ENCODE data around the gene CLGN. TPM values are rescaled to one million over a fixed set of nuclear protein-coding genes. Genes with fewer than 3 reads are reported as not detected.

The CLGN gene
- total RNA-seq, 1 donor from 2014 or later: 47.0 TPM

- intact Hi-C loops (cut with micrococcal nuclease): no loop called here
- TF ChIP-seq CTCF (IDR thresholded peaks at IDR 0.05; ENCODE audit: borderline replicate concordance): no peak
- Histone ChIP-seq H3K9me3 (replicated peaks) (no peaks in the 10 kb centered on the region), H3K27ac (replicated peaks) (no peak overlapping the region), H3K4me3 (no peak overlapping the region), H3K4me1 (no peaks in the 10 kb centered on the region), H3K36me3 (no peaks in the 10 kb centered on the region), H3K27me3 (ENCODE audit: low read depth) (no peaks in the 10 kb centered on the region)
- no peak for DNase-seq
Observed at GRCh38 chr4:140355288-140355687, 72.2 kb downstream of the CLGN start.

GRCh38 chr4:140353786-140354185 is 73.7 kb downstream of the CLGN start:
- TF ChIP-seq CTCF (IDR thresholded peaks at IDR 0.05; ENCODE audit: borderline replicate concordance): no peak
- Histone ChIP-seq H3K27ac (replicated peaks) (no peak overlapping the region), H3K36me3 (no peaks in the 10 kb centered on the region), H3K4me3 (no peak overlapping the region), H3K27me3 (ENCODE audit: low read depth) (no peaks in the 10 kb centered on the region), H3K4me1 (no peaks in the 10 kb centered on the region), H3K9me3 (replicated peaks) (no peaks in the 10 kb centered on the region)
- no peak for DNase-seq
- intact Hi-C loops (cut with micrococcal nuclease): no loop called here

GRCh38 chr4:140351093-140352075 is 76.1 kb downstream of the CLGN start:
- TF ChIP-seq CTCF (IDR thresholded peaks at IDR 0.05; ENCODE audit: borderline replicate concordance): no peak
- no peak for DNase-seq
- intact Hi-C loops (cut with micrococcal nuclease): no loop called here

GRCh38 chr4:140349816-140350215 is 77.6 kb downstream of the CLGN start:
- Histone ChIP-seq H3K9me3 (replicated peaks) (no peaks in the 10 kb centered on the region), H3K27me3 (ENCODE audit: low read depth) (no peaks in the 10 kb centered on the region), H3K27ac (replicated peaks) (no peak overlapping the region), H3K4me3 (no peak overlapping the region), H3K4me1 (no peaks in the 10 kb centered on the region), H3K36me3 (no peaks in the 10 kb centered on the region)
- intact Hi-C loops (cut with micrococcal nuclease): no loop called here
- no peak for DNase-seq
- no peak for TF ChIP-seq CTCF (IDR thresholded peaks at IDR 0.05; ENCODE audit: borderline replicate concordance)

More at GRCh38 chr4:140351093-140352075, 76.1 kb downstream of the CLGN start:
- Histone ChIP-seq H3K4me1 (no peaks in the 10 kb centered on the region), H3K36me3 (no peaks in the 10 kb centered on the region), H3K27ac (replicated peaks) (no peak overlapping the region), H3K9me3 (replicated peaks) (no peaks in the 10 kb centered on the region), H3K4me3 (no peak overlapping the region), H3K27me3 (ENCODE audit: low read depth) (no peaks in the 10 kb centered on the region)

GRCh38 chr4:140346136-140346535 is 81.3 kb downstream of the CLGN start:
- Histone ChIP-seq H3K27ac (replicated peaks) (no peak overlapping the region), H3K4me3 (no peak overlapping the region), H3K36me3 (no peaks in the 10 kb centered on the region), H3K4me1 (no peaks in the 10 kb centered on the region), H3K9me3 (replicated peaks) (no peaks in the 10 kb centered on the region), H3K27me3 (ENCODE audit: low read depth) (no peaks in the 10 kb centered on the region)
- intact Hi-C loops (cut with micrococcal nuclease): no loop called here
- no peak for DNase-seq
- TF ChIP-seq CTCF (IDR thresholded peaks at IDR 0.05; ENCODE audit: borderline replicate concordance): no peak

Measured in left ventricle myocardium inferior (tissue), 1 donor.